Liver (tissue), 9 donors: Measurements from ENCODE around the gene DCBLD2. TPM values are rescaled to one million over a fixed set of nuclear protein-coding genes. Genes with fewer than 3 reads are reported as not detected.
A peak's percentile ranks its signal among the peaks of the same experiment; 100 is the strongest.

Experiments
- DNase-seq: peaks from one replicate; pipeline ENCODE4 v3.0.0-alpha.2; 2017; ENCODE audit warnings: low spot score
- H3K27ac ChIP-seq, 2 donors: one replicate each; pipeline ENCODE4 v1.7.0; 2013; ENCODE audit warnings: inconsistent platforms in 2 of 2, low read length in 2 of 2, control low read depth in 1 of 2, low read depth in 1 of 2, mild to moderate bottlenecking in 1 of 2
- H3K27me3 ChIP-seq, 4 donors: one replicate each; pipeline versions ENCODE4 v1.6.1 to v1.7.0; 2013; ENCODE audit warnings: low read length in 3 of 4, inconsistent platforms in 1 of 4, mild to moderate bottlenecking in 1 of 4, moderate library complexity in 1 of 4; ENCODE audit not compliant: control insufficient read depth in 4 of 4, insufficient read depth in 4 of 4
- H3K36me3 ChIP-seq, 4 donors: one replicate each; pipeline versions ENCODE4 v1.6.1 to v1.7.0; 2013; ENCODE audit warnings: low read length in 3 of 4, mild to moderate bottlenecking in 3 of 4, low read depth in 1 of 4, moderate library complexity in 1 of 4; ENCODE audit not compliant: control insufficient read depth in 4 of 4, insufficient read depth in 3 of 4
- H3K4me1 ChIP-seq, 4 donors: one replicate each; pipeline versions ENCODE4 v1.6.1 to v1.7.0; 2013; ENCODE audit warnings: low read length in 3 of 4, mild to moderate bottlenecking in 3 of 4, moderate library complexity in 1 of 4; ENCODE audit not compliant: control insufficient read depth in 4 of 4, insufficient read depth in 4 of 4
- H3K4me3 ChIP-seq, 3 donors: one replicate each; pipeline versions ENCODE4 v1.6.1 to v1.7.0; 2013; ENCODE audit warnings: low read length in 3 of 3, control low read depth in 1 of 3, low read depth in 1 of 3, mild to moderate bottlenecking in 1 of 3
- H3K9ac ChIP-seq, 2 donors: one replicate each; pipeline ENCODE4 v1.7.0; 2013; ENCODE audit warnings: low read length in 2 of 2, mild to moderate bottlenecking in 2 of 2, moderate library complexity in 2 of 2, control low read depth in 1 of 2, low read depth in 1 of 2
- H3K9me3 ChIP-seq, 4 donors: one replicate each; pipeline versions ENCODE4 v1.6.1 to v1.7.0; 2013; ENCODE audit warnings: low read length in 3 of 4; ENCODE audit not compliant: control insufficient read depth in 4 of 4
- ATF3 ChIP-seq: IDR thresholded peaks from 2 replicates; pipeline ENCODE4 v1.6.1; 2016; ENCODE audit warnings: antibody characterized with exemption
- CTCF ChIP-seq: fragments of 150-350 bp; IDR thresholded peaks from 2 replicates; pipeline ENCODE4 v1.5.1; 2017; ENCODE audit warnings: improper control_type of control experiment, low read depth, low read length; ENCODE audit not compliant: missing input control
- EGR1 ChIP-seq, 2 donors: IDR thresholded peaks; 2 replicates each; pipeline ENCODE4 v1.6.1; 2016 to 2018; ENCODE audit warnings: antibody characterized with exemption in 2 of 2, low read depth in 2 of 2
- FOXA2 ChIP-seq: IDR thresholded peaks from 2 replicates; pipeline ENCODE4 v1.6.1; 2016; ENCODE audit warnings: antibody characterized with exemption
- GABPA ChIP-seq, 2 donors: IDR thresholded peaks in 1 of 2; conservative IDR thresholded peaks in 1 of 2; 2 replicates each; pipeline ENCODE4 v1.6.1; 2016; ENCODE audit warnings: antibody characterized with exemption in 2 of 2, mild to moderate bottlenecking in 1 of 2, moderate library complexity in 1 of 2
- HNF4A ChIP-seq, 2 donors: conservative IDR thresholded peaks; 2 replicates each; pipeline ENCODE4 v1.6.1; 2016; ENCODE audit warnings: antibody characterized with exemption in 2 of 2, mild to moderate bottlenecking in 2 of 2
- HNF4G ChIP-seq: IDR thresholded peaks from 2 replicates; pipeline ENCODE4 v1.6.1; 2016; ENCODE audit warnings: antibody characterized with exemption
- MAX ChIP-seq: IDR thresholded peaks from 2 replicates; pipeline ENCODE4 v1.6.1; 2016; ENCODE audit warnings: antibody characterized with exemption
- NR2F2 ChIP-seq: IDR thresholded peaks from 2 replicates; pipeline ENCODE4 v1.6.1; 2016; ENCODE audit warnings: antibody characterized with exemption
- RAD21 ChIP-seq, 2 donors: IDR thresholded peaks; 2 replicates each; pipeline ENCODE4 v1.6.1; 2016; ENCODE audit warnings: antibody characterized with exemption in 2 of 2, mild to moderate bottlenecking in 2 of 2
- RXRA ChIP-seq, 2 donors: IDR thresholded peaks; 2 replicates each; pipeline ENCODE4 v1.6.1; 2017 to 2018; ENCODE audit warnings: antibody characterized with exemption in 2 of 2, mild to moderate bottlenecking in 1 of 2
- SP1 ChIP-seq: IDR thresholded peaks from 2 replicates; pipeline ENCODE4 v1.6.1; 2018; ENCODE audit warnings: antibody characterized with exemption, mild to moderate bottlenecking
- TAF1 ChIP-seq: conservative IDR thresholded peaks from 2 replicates; pipeline ENCODE4 v1.6.1; 2016; ENCODE audit warnings: antibody characterized with exemption, mild to moderate bottlenecking
- YY1 ChIP-seq: IDR thresholded peaks from 2 replicates; pipeline ENCODE4 v1.6.1; 2016; ENCODE audit warnings: antibody characterized with exemption, mild to moderate bottlenecking
- WGBS: extraction: QIAGEN DNeasy Blood & Tissue Kit; methylation state at CpG from one replicate; pipeline ENCODE4 v1.1.7; 2013; 5-methylcytosine and 5-hydroxymethylcytosine counted together
- polyA plus RNA-seq, 2 donors: library from polyadenylated mRNA; stranded (reverse) in 1 of 2; unstranded in 1 of 2; fragments of 200-250 nt in 1 of 2; fragments of >200 nt in 1 of 2; fragmentation: Nextera tagmentation in 1 of 2; extraction: Ambion mirVana in 1 of 2; gene quantifications; one replicate each; pipeline versions ENCODE4 v1.2.1 to v1.2.3, GENCODE V29; 2013 to 2015
- total RNA-seq, 2 donors: library from RNA; depleted of rRNA; stranded (reverse); fragments of >200 nt; gene quantifications; one replicate each; pipeline ENCODE4 v1.2.3, GENCODE V29; 2014
- donor health status: healthy.
- donor health status: healthy.
- donor health status: healthy.
- donor health status: healthy.
- donor health status: healthy.

DCBLD2 gene
- total and polyA plus RNA-seq, 4 donors, result 4.7 to 14.7 (median 9.1) TPM

- peaks cover 5 to 19% (median 9%) of the 10 kb centered on the region in 4 donors for H3K4me1 ChIP-seq
- H3K27ac ChIP-seq, result peak overlapping the region; percentile 87 to 90
- TF ChIP-seq ATF3, result no peak
- TF ChIP-seq MAX, result no peak
- no peak for TF ChIP-seq RXRA (IDR thresholded peaks at IDR 0.05)
- TF ChIP-seq EGR1 (IDR thresholded peaks at IDR 0.05; ENCODE audit: low read depth in 2 of 2), result no peak
- TF ChIP-seq HNF4A (conservative IDR thresholded peaks at IDR 0.05), result no peak
- no peak for TF ChIP-seq TAF1
- TF ChIP-seq FOXA2, result no peak
- no peak for TF ChIP-seq NR2F2
- TF ChIP-seq SP1, result no peak
- no peak for TF ChIP-seq GABPA (IDR thresholded peaks at IDR 0.05 in 1 of 2, conservative IDR thresholded peaks at IDR 0.05 in 1 of 2)
- H3K27me3 ChIP-seq, result no peaks in the 10 kb centered on the region
- H3K4me3 ChIP-seq, result peak overlapping the region; percentile 80 to 97 (median 88)
- under 1% methylated on average over 26 of the region's 26 CpGs for WGBS
- peak overlapping the region in 1 of 2 donors; percentile 51 for H3K9ac ChIP-seq
- no peaks in the 10 kb centered on the region for H3K36me3 ChIP-seq
- H3K9me3 ChIP-seq, result no peaks in the 10 kb centered on the region
- no peak for DNase-seq
These were observed 440 bp downstream of the DCBLD2 start for GRCh38 chr3:98901119-98901391.

GRCh38 chr3:98900265-98901118 lies 1.0 kb downstream of the DCBLD2 start:
- TF ChIP-seq CTCF (no peak), RAD21 (IDR thresholded peaks at IDR 0.05) (no peak)
- peak overlapping the region; percentile 80 to 97 (median 88) for H3K4me3 ChIP-seq
- peaks cover 5 to 19% (median 9%) of the 10 kb centered on the region in 4 donors for H3K4me1 ChIP-seq
- no peaks in the 10 kb centered on the region for H3K9me3 ChIP-seq
- peak overlapping the region in 1 of 2 donors; percentile 90 for H3K27ac ChIP-seq
- 9% methylated on average over 23 of the region's 23 CpGs for WGBS
- H3K27me3 ChIP-seq, result no peaks in the 10 kb centered on the region
- no peak for DNase-seq
- no peaks in the 10 kb centered on the region for H3K36me3 ChIP-seq
- H3K9ac ChIP-seq, result peak overlapping the region; percentile 42 to 51

GRCh38 chr3:98897701-98898100 lies 3.8 kb downstream of the DCBLD2 start:
- Histone ChIP-seq H3K27me3 (no peaks in the 10 kb centered on the region), H3K4me3 (no peak overlapping the region), H3K27ac (no peak overlapping the region), H3K9ac (no peak overlapping the region), H3K9me3 (no peaks in the 10 kb centered on the region), H3K4me1 (peaks cover 5 to 21% (median 9%) of the 10 kb centered on the region in 4 donors), H3K36me3 (no peaks in the 10 kb centered on the region)
- WGBS, result 45% methylated on average over 1 of the region's 1 CpG
- TF ChIP-seq YY1 (no peak), MAX (no peak), CTCF (no peak), HNF4G (no peak), RXRA (IDR thresholded peaks at IDR 0.05) (no peak), SP1 (no peak), RAD21 (IDR thresholded peaks at IDR 0.05) (no peak), GABPA (IDR thresholded peaks at IDR 0.05 in 1 of 2, conservative IDR thresholded peaks at IDR 0.05 in 1 of 2) (no peak)
- no peak for DNase-seq
